ENCODE measurements around the gene RBMS3. TPM values are rescaled to one million over a fixed set of nuclear protein-coding genes. Genes with fewer than 3 reads are reported as not detected.

The RBMS3 gene
- total RNA-seq, 1 experiment from 2014 or later, result 8.7 TPM

GRCh38 chr3:29381595-29381994 is 100.7 kb downstream of the RBMS3 start:
- no peaks in the 10 kb centered on the region for H3K36me3 Mint-ChIP-seq
- H3K9me3 Mint-ChIP-seq, result peaks cover 3% of the 10 kb centered on the region; the same call in 1 of the 2 replicates
- no peak for DNase-seq (ENCODE audit: low spot score)
- no peak for ATAC-seq
- CTCF ChIA-PET, result no interaction called here
- POLR2A ChIA-PET, result no interaction called here
- TF ChIP-seq ZNF263 (CRISPR knock-in tag; IDR thresholded peaks at IDR 0.05; ENCODE audit: low read depth) (no peak), GRHL2 (CRISPR knock-in tag; IDR thresholded peaks at IDR 0.05; ENCODE audit: insufficient replicate concordance, severe bottlenecking) (no peak), ZBTB43 (CRISPR knock-in tag; IDR thresholded peaks at IDR 0.05) (no peak), ZNF532 (CRISPR knock-in tag; IDR thresholded peaks at IDR 0.05; ENCODE audit: borderline replicate concordance) (no peak), USF2 (CRISPR knock-in tag; IDR thresholded peaks at IDR 0.05) (no peak), IRF2 (CRISPR knock-in tag; IDR thresholded peaks at IDR 0.05; ENCODE audit: borderline replicate concordance, low read depth) (no peak), ZNF425 (CRISPR knock-in tag; conservative IDR thresholded peaks at IDR 0.05) (no peak), SMAD3 (CRISPR knock-in tag; IDR thresholded peaks at IDR 0.05; ENCODE audit: borderline replicate concordance) (no peak), JUN (CRISPR knock-in tag; IDR thresholded peaks at IDR 0.05) (no peak), ZNF671 (CRISPR knock-in tag; IDR thresholded peaks at IDR 0.05) (no peak), TEAD4 (CRISPR knock-in tag; IDR thresholded peaks at IDR 0.05) (no peak), CDX4 (CRISPR knock-in tag; IDR thresholded peaks at IDR 0.05; ENCODE audit: borderline replicate concordance) (no peak), PREB (CRISPR knock-in tag; IDR thresholded peaks at IDR 0.05; ENCODE audit: borderline replicate concordance) (no peak), MXD4 (CRISPR knock-in tag; IDR thresholded peaks at IDR 0.05; ENCODE audit: borderline replicate concordance) (no peak), CREB1 (CRISPR knock-in tag; IDR thresholded peaks at IDR 0.05) (no peak), RELA (CRISPR knock-in tag; IDR thresholded peaks at IDR 0.05; ENCODE audit: borderline replicate concordance) (no peak), ATF3 (CRISPR knock-in tag; conservative IDR thresholded peaks at IDR 0.05) (no peak)
- H3K27me3 Mint-ChIP-seq (ENCODE audit: low read depth), result no peaks in the 10 kb centered on the region
- H3K4me1 Mint-ChIP-seq, result peaks cover 20% of the 10 kb centered on the region
- peak overlapping the region; percentile 42; the same call in 1 of the 2 replicates for H3K27ac Mint-ChIP-seq
- H3K4me3 Mint-ChIP-seq, result no peak overlapping the region

All from WTC11 (cell line).